Fibroblast of skin of right biceps (primary cell): Measurements from ENCODE around the gene CTSC.

Source experiments
- DNase-seq: peaks from one replicate; pipeline ENCODE4 v3.0.0-alpha.2; 2013

CTSC gene

GRCh38 chr11:88337181-88337986 lies at the start of gene CTSC:
TSS of gene CTSC (minus strand) at chr11:88337736. CDS start at chr11:88337672, 64 bp downstream.
- peak; percentile 85 for DNase-seq

GRCh38 chr11:88384669-88385005 lies 47.1 kb upstream of the CTSC start:
- peak; percentile 50 for DNase-seq

GRCh38 chr11:88384004-88384668 lies 46.6 kb upstream of the CTSC start:
- peak; percentile 47 for DNase-seq

- DNase-seq, result no peak
Observed at GRCh38 chr11:88383447-88383846, 45.9 kb upstream of the CTSC start.

GRCh38 chr11:88379130-88379529 lies 41.6 kb upstream of the CTSC start:
- no peak for DNase-seq

GRCh38 chr11:88378422-88379066 lies 41.0 kb upstream of the CTSC start:
- DNase-seq, result peak; percentile 12

- DNase-seq, result no peak
Observed at GRCh38 chr11:88377646-88378045, 40.1 kb upstream of the CTSC start.

GRCh38 chr11:88377144-88377543 lies 39.6 kb upstream of the CTSC start:
- DNase-seq, result peak; percentile 21

- no peak for DNase-seq
Observed at GRCh38 chr11:88375927-88376470, 38.5 kb upstream of the CTSC start.

- DNase-seq, result no peak
Observed at GRCh38 chr11:88370782-88371181, 33.2 kb upstream of the CTSC start.

GRCh38 chr11:88367310-88367709 lies 29.8 kb upstream of the CTSC start:
- DNase-seq, result no peak

GRCh38 chr11:88363648-88364065 lies 26.1 kb upstream of the CTSC start:
- no peak for DNase-seq

- DNase-seq, result no peak
Observed at GRCh38 chr11:88363004-88363403, 25.5 kb upstream of the CTSC start.

GRCh38 chr11:88360141-88360540 lies 22.6 kb upstream of the CTSC start:
- DNase-seq, result no peak

- DNase-seq, result no peak
Observed at GRCh38 chr11:88359541-88359940, 22.0 kb upstream of the CTSC start.

GRCh38 chr11:88359114-88359513 lies 21.6 kb upstream of the CTSC start:
- DNase-seq, result no peak

GRCh38 chr11:88358040-88358431 lies 20.5 kb upstream of the CTSC start:
- DNase-seq, result no peak

GRCh38 chr11:88357323-88358039 lies 19.9 kb upstream of the CTSC start:
- peak; percentile 18 for DNase-seq

GRCh38 chr11:88355887-88356286 lies 18.4 kb upstream of the CTSC start:
- DNase-seq, result no peak

- no peak for DNase-seq
Observed at GRCh38 chr11:88354912-88355311, 17.4 kb upstream of the CTSC start.

- DNase-seq, result no peak
Observed at GRCh38 chr11:88353835-88354496, 16.4 kb upstream of the CTSC start.

- no peak for DNase-seq
Observed at GRCh38 chr11:88353386-88353785, 15.8 kb upstream of the CTSC start.
